Pancreas (tissue), 10 donors: ENCODE measurements around the gene MDH1. TPM values are rescaled to one million over a fixed set of nuclear protein-coding genes. Genes with fewer than 3 reads are reported as not detected.
A peak's percentile ranks its signal among the peaks of the same experiment; 100 is the strongest.

Source experiments
- ATAC-seq, 4 donors: fragments of 200-7000 bp; cut with Tn5 transposase; one replicate each; pipeline versions ENCODE4 v1.8.0 to v1.9.1; 2020; ENCODE audit warnings: mild to moderate bottlenecking in 4 of 4, moderate library complexity in 4 of 4
- DNase-seq, 6 donors: peaks; one replicate each; pipeline ENCODE4 v3.0.0-alpha.2; 2020
- FAIRE-seq: peaks from 2 replicates; lab custom pipeline; 2012; peaks lifted over from hg19 to GRCh38; lab: Jason Lieb, UNC
- H3K27ac ChIP-seq, 4 donors: fragments of 200-600 bp; sonication (generic); 1 replicate in 3 of 4; 2 replicates in 1 of 4; pipeline versions ENCODE4 v1.5.0 to v1.8.0; 2020
- H3K27me3 ChIP-seq, 4 donors: fragments of 200-600 bp; one replicate each; pipeline ENCODE4 v1.8.0; 2021
- H3K36me3 ChIP-seq, 3 donors: fragments of 200-600 bp; sonication (generic) in 1 of 3; one replicate each; pipeline versions ENCODE4 v1.5.0 to v1.8.0; 2020 to 2021
- H3K4me1 ChIP-seq, 3 donors: fragments of 200-600 bp; one replicate each; pipeline ENCODE4 v1.8.0; 2021
- H3K4me3 ChIP-seq, 4 donors: fragments of 200-600 bp; sonication (generic) in 2 of 4; one replicate each; pipeline versions ENCODE4 v1.5.0 to v1.8.0; 2020 to 2021
- H3K9me3 ChIP-seq, 4 donors: fragments of 200-600 bp; one replicate each; pipeline ENCODE4 v1.8.0; 2021
- WGBS, 2 donors: extraction: QIAGEN DNeasy Blood & Tissue Kit; methylation state at CpG; one replicate each; pipeline ENCODE4 v1.1.7; 2013; 5-methylcytosine and 5-hydroxymethylcytosine counted together
- intact Hi-C, 3 donors: fragments of 100-400 bp; cut with DNase I; formaldehyde crosslinking; loops; one replicate each; pipeline versions ENCODE4 v1.11.1 to v1.14.2; 2022
- polyA plus RNA-seq, 2 donors: library from polyadenylated mRNA; stranded (reverse); fragments of 200-250 nt; gene quantifications; one replicate each; pipeline ENCODE4 v1.2.3, GENCODE V29; 2013
- total RNA-seq, 6 donors: library from RNA; stranded (reverse); fragmentation: NEBNext Ultra II Directional in 4 of 6; extraction: Animal tissue kit (Norgen Biotek cat#: 25700) in 4 of 6; gene quantifications; one replicate each; pipeline versions ENCODE4 v1.2.1 to v1.2.4, GENCODE V29; 2021 to 2023
- TF ChIP-seq, protein P1 (sequence below), 4 donors: fragments of 200-600 bp; sonication (generic) in 3 of 4; IDR thresholded peaks; one replicate each; pipeline versions ENCODE4 v1.5.0 to v1.8.0; 2021; ENCODE audit warnings: antibody characterized with exemption in 4 of 4
- donor health status: healthy with polysubstance abuse.
- donor health status: DM: no; HTN: no; CAD: no; lungs with moderate emphysema.
- donor health status: DM: no; HTN: no; CAD: no.
- donor health status: control.
- donor health status: control.
- donor health status: Bipolar disorder and iron deficiency.
- donor health status: DM: yes; HTN: yes; CAD: no.
- donor health status: DM: no; HTN: no; CAD: no.
- donor health status: DM: no; HTN: no; CAD: no.
- donor health status: DM: yes; HTN: yes; CAD: no.

MDH1 gene
- total and polyA plus RNA-seq, 8 donors, result 35.4 to 104 (median 56.2) TPM

- H3K36me3 ChIP-seq, result no peaks in the 10 kb centered on the region
- peak overlapping the region; percentile 36 to 89 (median 84) for H3K4me3 ChIP-seq
- TF ChIP-seq, protein P1, sequence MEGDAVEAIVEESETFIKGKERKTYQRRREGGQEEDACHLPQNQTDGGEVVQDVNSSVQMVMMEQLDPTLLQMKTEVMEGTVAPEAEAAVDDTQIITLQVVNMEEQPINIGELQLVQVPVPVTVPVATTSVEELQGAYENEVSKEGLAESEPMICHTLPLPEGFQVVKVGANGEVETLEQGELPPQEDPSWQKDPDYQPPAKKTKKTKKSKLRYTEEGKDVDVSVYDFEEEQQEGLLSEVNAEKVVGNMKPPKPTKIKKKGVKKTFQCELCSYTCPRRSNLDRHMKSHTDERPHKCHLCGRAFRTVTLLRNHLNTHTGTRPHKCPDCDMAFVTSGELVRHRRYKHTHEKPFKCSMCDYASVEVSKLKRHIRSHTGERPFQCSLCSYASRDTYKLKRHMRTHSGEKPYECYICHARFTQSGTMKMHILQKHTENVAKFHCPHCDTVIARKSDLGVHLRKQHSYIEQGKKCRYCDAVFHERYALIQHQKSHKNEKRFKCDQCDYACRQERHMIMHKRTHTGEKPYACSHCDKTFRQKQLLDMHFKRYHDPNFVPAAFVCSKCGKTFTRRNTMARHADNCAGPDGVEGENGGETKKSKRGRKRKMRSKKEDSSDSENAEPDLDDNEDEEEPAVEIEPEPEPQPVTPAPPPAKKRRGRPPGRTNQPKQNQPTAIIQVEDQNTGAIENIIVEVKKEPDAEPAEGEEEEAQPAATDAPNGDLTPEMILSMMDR (IDR thresholded peaks at IDR 0.05), result no peak
- H3K27ac ChIP-seq, result peak overlapping the region; percentile 74 to 89 (median 83)
- H3K9me3 ChIP-seq, result no peaks in the 10 kb centered on the region
- FAIRE-seq (no peak), DNase-seq (peak in 1 of 6 donors; percentile 78), ATAC-seq (no peak)
- WGBS, 2 donors, result 0% methylated on average over 33 of the region's 33 CpGs
- intact Hi-C loops, result no loop called here
- H3K27me3 ChIP-seq, result no peaks in the 10 kb centered on the region
- peaks cover 6 to 17% (median 16%) of the 10 kb centered on the region in 3 donors for H3K4me1 ChIP-seq
These were observed 864 bp upstream of the MDH1 start for GRCh38 chr2:63587814-63588384.

DNA sequence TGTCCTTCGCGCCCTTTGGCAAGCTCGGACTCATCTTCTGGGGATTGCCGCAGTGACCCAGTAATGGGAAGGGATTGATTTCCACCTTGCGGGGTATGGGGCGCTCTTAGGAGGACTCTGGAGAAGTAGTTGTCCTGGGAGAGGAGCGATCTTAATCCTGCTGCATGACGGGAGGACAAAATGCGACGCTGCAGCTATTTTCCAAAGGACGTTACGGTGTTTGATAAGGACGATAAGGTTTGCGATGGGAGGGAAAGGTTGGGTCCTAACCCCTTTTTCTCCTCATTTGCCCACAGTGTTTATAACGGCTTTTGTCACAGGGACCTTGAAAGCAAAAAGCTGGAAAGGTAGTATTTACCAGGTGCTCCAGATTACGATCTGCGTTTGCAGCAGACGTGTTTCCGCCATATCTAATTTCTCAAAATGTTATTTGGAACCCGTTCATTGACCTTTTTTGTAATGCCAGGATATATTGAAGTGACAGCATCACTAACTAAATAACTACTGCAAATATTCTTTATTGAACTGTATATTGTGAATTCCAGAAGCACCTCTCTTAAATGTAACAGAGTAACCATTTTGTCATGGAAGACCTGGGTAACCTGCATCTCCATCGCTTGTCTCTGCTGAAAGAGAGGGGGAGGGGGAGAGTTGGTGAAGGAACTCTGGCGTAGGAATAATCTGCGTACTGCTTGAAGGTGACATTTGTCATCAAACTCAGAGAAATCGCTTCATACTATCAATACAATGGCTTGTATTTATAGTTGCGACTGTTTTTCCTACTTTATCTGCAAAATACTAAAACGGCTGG lies 590 bp downstream of the MDH1 start:
- H3K36me3 ChIP-seq, result no peaks in the 10 kb centered on the region
- ATAC-seq, result peak in 3 of 4 donors; percentile 14 to 18 (median 14)
- no peak for DNase-seq
- H3K27ac ChIP-seq, result peak overlapping the region; percentile 74 to 89 (median 83)
- intact Hi-C loops, result no loop called here
- peak overlapping the region; percentile 36 to 89 (median 84) for H3K4me3 ChIP-seq
- no peaks in the 10 kb centered on the region for H3K27me3 ChIP-seq
- H3K4me1 ChIP-seq, result peaks cover 6 to 17% (median 15%) of the 10 kb centered on the region in 3 donors
- 2% methylated on average over 26 of the region's 26 CpGs for WGBS, 2 donors
- no peak for FAIRE-seq
- TF ChIP-seq, protein P1 (IDR thresholded peaks at IDR 0.05), result no peak
- H3K9me3 ChIP-seq, result no peaks in the 10 kb centered on the region

GRCh38 chr2:63590626-63591408 lies 2.1 kb downstream of the MDH1 start:
- TF ChIP-seq, protein P1 (IDR thresholded peaks at IDR 0.05), result no peak
- FAIRE-seq, result no peak
- intact Hi-C loops, result no loop called here
- H3K36me3 ChIP-seq, result no peaks in the 10 kb centered on the region
- no peak overlapping the region for H3K27ac ChIP-seq
- H3K4me3 ChIP-seq, result no peak overlapping the region
- H3K4me1 ChIP-seq, result peaks cover 6 to 17% (median 15%) of the 10 kb centered on the region in 3 donors
- WGBS, 2 donors, result 37 to 38% methylated on average over 3 of the region's 3 CpGs
- no peaks in the 10 kb centered on the region for H3K27me3 ChIP-seq
- no peak for ATAC-seq
- peak in 1 of 6 donors; percentile 27 for DNase-seq
- no peaks in the 10 kb centered on the region for H3K9me3 ChIP-seq

DNA sequence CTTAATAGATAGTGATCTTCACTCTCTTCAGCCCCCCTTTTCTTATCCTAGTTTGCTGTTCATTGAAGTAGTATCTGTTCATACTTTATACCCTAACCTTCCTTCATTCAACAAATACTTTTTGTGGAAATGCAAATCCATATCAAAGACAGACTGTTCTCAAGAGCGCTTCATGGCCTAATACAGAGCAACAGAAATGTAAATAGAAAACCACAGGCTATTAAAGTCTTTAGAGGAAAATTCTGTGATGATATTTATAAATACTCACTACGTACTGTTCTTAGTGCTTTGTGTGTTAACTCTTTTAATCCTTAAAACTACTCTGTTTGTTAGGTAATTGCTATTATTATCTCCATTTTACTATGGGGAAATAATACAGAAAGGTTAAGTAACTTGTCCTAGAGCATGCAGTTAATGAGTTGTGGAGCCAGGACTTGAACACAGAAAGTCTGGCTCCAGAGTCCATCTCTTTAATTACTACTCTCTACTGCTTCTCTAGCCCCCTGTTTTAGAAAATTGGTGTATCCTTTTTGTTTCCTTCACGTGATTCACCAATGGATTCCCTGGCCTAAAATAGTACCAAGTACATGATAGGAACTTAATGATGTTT lies 2.9 kb downstream of the MDH1 start:
- no peaks in the 10 kb centered on the region for H3K27me3 ChIP-seq
- 87 to 92% methylated on average over 3 of the region's 3 CpGs for WGBS, 2 donors
- no peak for DNase-seq
- ATAC-seq, result no peak
- intact Hi-C loops, result no loop called here
- no peaks in the 10 kb centered on the region for H3K9me3 ChIP-seq
- TF ChIP-seq, protein P1 (IDR thresholded peaks at IDR 0.05), result no peak
- peaks cover 6 to 17% (median 15%) of the 10 kb centered on the region in 3 donors for H3K4me1 ChIP-seq
- no peak overlapping the region for H3K27ac ChIP-seq
- FAIRE-seq, result no peak
- H3K4me3 ChIP-seq, result no peak overlapping the region
- H3K36me3 ChIP-seq, result no peaks in the 10 kb centered on the region
